SK-N-SH (cell line): ENCODE results near the gene PRKCB.

Experiments used
- ELF1 ChIP-seq: IDR thresholded peaks from 2 replicates; pipeline ENCODE4 v1.4.0; 2012
- EP300 ChIP-seq, 2 experiments: IDR thresholded peaks; 2 replicates each; pipeline versions ENCODE4 v1.4.0 to v1.6.1; 2012; ENCODE audit warnings: borderline replicate concordance in 1 of 2, low read depth in 1 of 2, low read length in 1 of 2
- EZH2phosphoT487 ChIP-seq: fragments of 200-600 bp; sonication (generic); IDR thresholded peaks from 2 replicates; pipeline ENCODE4 v1.6.1; 2017; ENCODE audit warnings: low read depth, mixed run types, mild to moderate bottlenecking, antibody characterized with exemption, moderate library complexity, borderline replicate concordance
- RFX5 ChIP-seq: IDR thresholded peaks from 2 replicates; pipeline ENCODE4 v1.6.1; 2012; ENCODE audit warnings: mild to moderate bottlenecking, improper control_type of control experiment, low read length
- SIN3A ChIP-seq: IDR thresholded peaks from 2 replicates; pipeline ENCODE4 v1.6.1; 2012; ENCODE audit warnings: low read depth, mild to moderate bottlenecking, low read length, moderate library complexity, borderline replicate concordance
- TAF1 ChIP-seq: IDR thresholded peaks from 2 replicates; pipeline ENCODE4 v1.6.1; 2012; ENCODE audit warnings: low read depth, mild to moderate bottlenecking, low read length, moderate library complexity, borderline replicate concordance
- TF ChIP-seq, protein P1 (sequence below): fragments of 200-600 bp; sonication (generic); IDR thresholded peaks from 2 replicates; pipeline ENCODE4 v1.6.1; 2017; ENCODE audit warnings: antibody characterized with exemption, mild to moderate bottlenecking, moderate library complexity
- TF ChIP-seq, protein P2 (sequence below): IDR thresholded peaks from 2 replicates; pipeline ENCODE4 v1.4.0; 2012; ENCODE audit warnings: low read depth

DNA sequence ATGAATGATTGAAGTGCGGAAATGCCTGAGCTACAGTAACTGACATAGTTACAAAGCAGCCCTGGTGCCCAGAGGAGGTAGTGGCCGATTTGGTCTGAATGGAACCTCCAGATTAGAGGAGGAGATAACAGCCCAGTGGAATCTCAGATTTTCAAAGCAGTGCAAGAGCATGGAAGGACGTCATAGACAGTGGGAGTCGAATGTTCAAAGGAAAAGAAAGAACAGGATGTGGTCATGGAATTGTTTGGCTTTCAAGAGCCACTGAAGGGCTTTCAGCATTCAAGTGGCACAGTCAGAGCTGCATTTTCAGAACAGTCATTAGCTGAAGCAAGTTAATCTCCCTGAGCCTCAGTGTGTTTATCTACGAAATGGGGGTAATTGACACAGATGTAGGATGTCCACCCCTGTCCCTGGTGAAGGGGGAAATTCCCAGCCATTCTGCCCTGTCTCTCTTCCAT is 315.7 kb downstream of the PRKCB start:
- TF ChIP-seq TAF1 = no peak
- TF ChIP-seq, protein P1, sequence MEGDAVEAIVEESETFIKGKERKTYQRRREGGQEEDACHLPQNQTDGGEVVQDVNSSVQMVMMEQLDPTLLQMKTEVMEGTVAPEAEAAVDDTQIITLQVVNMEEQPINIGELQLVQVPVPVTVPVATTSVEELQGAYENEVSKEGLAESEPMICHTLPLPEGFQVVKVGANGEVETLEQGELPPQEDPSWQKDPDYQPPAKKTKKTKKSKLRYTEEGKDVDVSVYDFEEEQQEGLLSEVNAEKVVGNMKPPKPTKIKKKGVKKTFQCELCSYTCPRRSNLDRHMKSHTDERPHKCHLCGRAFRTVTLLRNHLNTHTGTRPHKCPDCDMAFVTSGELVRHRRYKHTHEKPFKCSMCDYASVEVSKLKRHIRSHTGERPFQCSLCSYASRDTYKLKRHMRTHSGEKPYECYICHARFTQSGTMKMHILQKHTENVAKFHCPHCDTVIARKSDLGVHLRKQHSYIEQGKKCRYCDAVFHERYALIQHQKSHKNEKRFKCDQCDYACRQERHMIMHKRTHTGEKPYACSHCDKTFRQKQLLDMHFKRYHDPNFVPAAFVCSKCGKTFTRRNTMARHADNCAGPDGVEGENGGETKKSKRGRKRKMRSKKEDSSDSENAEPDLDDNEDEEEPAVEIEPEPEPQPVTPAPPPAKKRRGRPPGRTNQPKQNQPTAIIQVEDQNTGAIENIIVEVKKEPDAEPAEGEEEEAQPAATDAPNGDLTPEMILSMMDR = no peak
- TF ChIP-seq, protein P2, sequence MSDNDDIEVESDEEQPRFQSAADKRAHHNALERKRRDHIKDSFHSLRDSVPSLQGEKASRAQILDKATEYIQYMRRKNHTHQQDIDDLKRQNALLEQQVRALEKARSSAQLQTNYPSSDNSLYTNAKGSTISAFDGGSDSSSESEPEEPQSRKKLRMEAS = no peak
- no peak for TF ChIP-seq RFX5
- TF ChIP-seq EZH2phosphoT487 = no peak
- TF ChIP-seq EP300 (IDR thresholded peaks at IDR 0.05; ENCODE audit: borderline replicate concordance in 1 of 2, low read depth in 1 of 2, low read length in 1 of 2) = no peak
- TF ChIP-seq ELF1 = no peak
- no peak for TF ChIP-seq SIN3A
